IMR-90 (cell line): Measurements from ENCODE around the gene EPO. TPM values are rescaled to one million over a fixed set of nuclear protein-coding genes. Genes with fewer than 3 reads are reported as not detected.

Experiments used
- ATAC-seq: fragments of 200-7000 bp; cut with Tn5 transposase; 2 replicates; pipeline ENCODE4 v1.9.1; 2020; ENCODE audit warnings: low read depth, mild to moderate bottlenecking, moderate library complexity
- BruUV-seq: library from RNA; stranded (reverse); fragments of 400-500 nt; replicated peaks from 2 replicates; lab custom pipeline; 2021; lab: Mats Ljungman, UMichigan
- CTCF ChIA-PET: fragments of 300-600 bp; formaldehyde crosslinking; extraction: SDS; loops from one replicate; lab custom pipeline; 2021; ENCODE audit warnings: antibody characterized with exemption; lab: Yijun Ruan, JAX
- POLR2A ChIA-PET: fragments of 300-600 bp; sonication (Branson Sonifier 250); formaldehyde crosslinking; loops from one replicate; lab custom pipeline; 2022; ENCODE audit warnings: antibody characterized with exemption; ENCODE audit not compliant: unreplicated experiment; lab: Charles Lee
- DNase-seq: peaks from one replicate; pipeline ENCODE4 v3.0.0; 2013
- H2AFZ ChIP-seq: replicated peaks from 2 replicates; pipeline ENCODE3; 2013; ENCODE audit warnings: low read length, mild to moderate bottlenecking; ENCODE audit not compliant: poor library complexity
- H2AK5ac ChIP-seq: 2 replicates; pipeline ENCODE4 v1.6.1; 2013; ENCODE audit warnings: low read depth, low read length, inconsistent platforms
- H2AK9ac ChIP-seq: replicated peaks from 2 replicates; pipeline ENCODE3; 2013; ENCODE audit warnings: mild to moderate bottlenecking, low read depth, low read length, moderate library complexity; ENCODE audit not compliant: poor library complexity
- H2BK120ac ChIP-seq: 2 replicates; pipeline ENCODE4 v1.6.1; 2013; ENCODE audit warnings: low read depth, low read length, inconsistent platforms
- H2BK15ac ChIP-seq: 3 replicates; pipeline ENCODE4 v1.6.1; 2013; ENCODE audit warnings: low read depth, low read length, inconsistent platforms
- H2BK20ac ChIP-seq: 2 replicates; pipeline ENCODE4 v1.6.1; 2013; ENCODE audit warnings: low read depth, mild to moderate bottlenecking, inconsistent platforms, low read length, moderate library complexity
- H2BK5ac ChIP-seq: 2 replicates; pipeline ENCODE4 v1.6.1; 2013; ENCODE audit warnings: mild to moderate bottlenecking, low read depth, low read length, inconsistent platforms; ENCODE audit not compliant: poor library complexity, severe bottlenecking
- H3K14ac ChIP-seq: replicated peaks from 2 replicates; pipeline ENCODE4 v1.6.1; 2013; ENCODE audit warnings: low read depth, low read length, inconsistent platforms
- H3K18ac ChIP-seq: 2 replicates; pipeline ENCODE4 v1.6.1; 2013; ENCODE audit warnings: low read depth, low read length, control low read depth
- H3K23ac ChIP-seq: 2 replicates; pipeline ENCODE4 v1.6.1; 2013; ENCODE audit warnings: low read depth, low read length, inconsistent platforms
- H3K27ac ChIP-seq: 2 replicates; pipeline ENCODE4 v1.5.1; 2013; ENCODE audit warnings: mild to moderate bottlenecking, control low read depth, low read length; ENCODE audit not compliant: insufficient read depth
- H3K27me3 ChIP-seq: 2 replicates; pipeline ENCODE4 v1.6.1; 2013; ENCODE audit warnings: low read length; ENCODE audit not compliant: control insufficient read depth, insufficient read depth
- H3K36me3 ChIP-seq: 2 replicates; pipeline ENCODE4 v1.6.1; 2013; ENCODE audit warnings: low read length, mixed read lengths; ENCODE audit not compliant: control insufficient read depth, insufficient read depth
- H3K4ac ChIP-seq: 2 replicates; pipeline ENCODE4 v1.6.1; 2013; ENCODE audit warnings: low read depth, low read length, inconsistent platforms
- H3K4me1 ChIP-seq: 2 replicates; pipeline ENCODE4 v1.6.1; 2013; ENCODE audit warnings: low read length, mixed read lengths; ENCODE audit not compliant: control insufficient read depth, insufficient read depth
- H3K4me2 ChIP-seq: 2 replicates; pipeline ENCODE4 v1.6.1; 2013; ENCODE audit warnings: low read depth, mild to moderate bottlenecking, control low read depth, low read length, moderate library complexity
- H3K4me3 ChIP-seq: 2 replicates; pipeline ENCODE4 v1.5.1; 2013; ENCODE audit warnings: low read depth, mild to moderate bottlenecking, control low read depth, low read length, moderate library complexity; ENCODE audit not compliant: insufficient read depth
- H3K56ac ChIP-seq: 2 replicates; pipeline ENCODE4 v1.6.1; 2013; ENCODE audit warnings: low read length, inconsistent platforms; ENCODE audit not compliant: insufficient read depth; ENCODE audit errors: extremely low read depth
- H3K79me1 ChIP-seq, 2 experiments: 2 replicates each; pipeline ENCODE4 v1.6.1; 2013; ENCODE audit warnings: low read length in 2 of 2, inconsistent platforms in 1 of 2, low read depth in 1 of 2
- H3K9ac ChIP-seq: 2 replicates; pipeline ENCODE4 v1.6.1; 2013; ENCODE audit warnings: low read depth, low read length, control low read depth
- H3K9me1 ChIP-seq: 2 replicates; pipeline ENCODE4 v1.6.1; 2013; ENCODE audit warnings: low read length, inconsistent platforms; ENCODE audit not compliant: insufficient read depth
- H3K9me3 ChIP-seq: 2 replicates; pipeline ENCODE4 v1.6.1; 2013; ENCODE audit warnings: low read length; ENCODE audit not compliant: control insufficient read depth, insufficient read depth
- H4K20me1 ChIP-seq: 2 replicates; pipeline ENCODE4 v1.6.1; 2013; ENCODE audit warnings: low read length, inconsistent platforms; ENCODE audit not compliant: insufficient read depth
- H4K5ac ChIP-seq: 2 replicates; pipeline ENCODE4 v1.6.1; 2013; ENCODE audit warnings: mild to moderate bottlenecking, low read depth, low read length, control low read depth
- H4K8ac ChIP-seq, 2 experiments: 2 replicates each; pipeline ENCODE4 v1.6.1; 2013; ENCODE audit warnings: low read depth in 2 of 2, low read length in 2 of 2, control low read depth in 1 of 2, inconsistent platforms in 1 of 2
- H4K91ac ChIP-seq: 2 replicates; pipeline ENCODE4 v1.6.1; 2013; ENCODE audit warnings: low read depth, low read length, inconsistent platforms; ENCODE audit not compliant: insufficient read depth
- BHLHE40 ChIP-seq: fragments of 150-350 bp; IDR thresholded peaks from 2 replicates; pipeline ENCODE4 v1.6.1; 2016; ENCODE audit warnings: mild to moderate bottlenecking, low read depth, low read length
- MAFK ChIP-seq: IDR thresholded peaks from 2 replicates; pipeline ENCODE4 v1.6.1; 2012; ENCODE audit warnings: low read depth, low read length, improper control_type of control experiment
- MAZ ChIP-seq: IDR thresholded peaks from 2 replicates; pipeline ENCODE4 v1.6.1; 2012; ENCODE audit warnings: low read depth, mild to moderate bottlenecking, low read length, improper control_type of control experiment, moderate library complexity, borderline replicate concordance
- POLR2A ChIP-seq: IDR thresholded peaks from 2 replicates; pipeline ENCODE4 v1.6.1; 2012; ENCODE audit warnings: mild to moderate bottlenecking, low read depth, low read length
- RCOR1 ChIP-seq: IDR thresholded peaks from 2 replicates; pipeline ENCODE4 v1.6.1; 2012; ENCODE audit warnings: mild to moderate bottlenecking, low read length, improper control_type of control experiment; ENCODE audit not compliant: insufficient replicate concordance
- SMC3 ChIP-seq: fragments of 150-350 bp; IDR thresholded peaks from 2 replicates; pipeline ENCODE4 v1.6.1; 2016; ENCODE audit warnings: low read depth, mild to moderate bottlenecking, antibody characterized with exemption, low read length, moderate library complexity
- USF2 ChIP-seq: fragments of 150-350 bp; IDR thresholded peaks from 2 replicates; pipeline ENCODE4 v1.6.1; 2017; ENCODE audit warnings: mild to moderate bottlenecking, antibody characterized with exemption, low read length, low read depth
- WGBS, 2 experiments: methylation state at CpG; one replicate each; pipeline versions ENCODE4 v1.1.5 to v1.1.7; 2013; ENCODE audit warnings: missing lambda C conversion rate in 2 of 2; ENCODE audit not compliant: insufficient read length in 1 of 2; ENCODE audit errors: extremely low coverage in 2 of 2; 5-methylcytosine and 5-hydroxymethylcytosine counted together
- dilution Hi-C: fragments of 300-500 bp; cut with HindIII; formaldehyde crosslinking; loops from one replicate; pipeline ENCODE4 v1.14.3; 2018; ENCODE audit warnings: low sequenced_read_pairs; ENCODE audit not compliant: unreplicated experiment
- in situ Hi-C: fragments of 300-500 bp; cut with MboI; formaldehyde crosslinking; loops from 3 replicates; pipeline ENCODE4 v1.14.3; 2019; ENCODE audit warnings: low sequenced_read_pairs, inconsistent platforms, mixed read lengths
- intact Hi-C: fragments of 100-400 bp; cut with micrococcal nuclease; formaldehyde crosslinking; loops from 2 replicates; pipeline ENCODE4 v1.10.0; 2022
- polyA plus RNA-seq, 3 experiments: library from polyadenylated mRNA; depleted of rRNA; stranded (reverse); fragments of >200 nt; gene quantifications; 2 replicates each; pipeline ENCODE4 v1.2.3, GENCODE V29; 2012; ENCODE audit warnings: low replicate concordance in 1 of 3
- total RNA-seq: library from RNA; depleted of rRNA; stranded (reverse); fragments of >200 nt; gene quantifications from 2 replicates; pipeline ENCODE4 v1.2.3, GENCODE V29; 2012
- TF ChIP-seq, protein P1 (sequence below): fragments of 150-350 bp; IDR thresholded peaks from 2 replicates; pipeline ENCODE4 v1.6.1; 2016; ENCODE audit warnings: low read depth, mild to moderate bottlenecking, low read length, moderate library complexity, borderline replicate concordance
- TF ChIP-seq, protein P2 (sequence below): conservative IDR thresholded peaks from 2 replicates; pipeline ENCODE4 v1.5.1; 2012; ENCODE audit warnings: mild to moderate bottlenecking, low read depth, low read length, improper control_type of control experiment

EPO gene
- total and polyA plus RNA-seq, 2 of the 4 experiments (the other 2 are of a cell fraction): not detected

DNA sequence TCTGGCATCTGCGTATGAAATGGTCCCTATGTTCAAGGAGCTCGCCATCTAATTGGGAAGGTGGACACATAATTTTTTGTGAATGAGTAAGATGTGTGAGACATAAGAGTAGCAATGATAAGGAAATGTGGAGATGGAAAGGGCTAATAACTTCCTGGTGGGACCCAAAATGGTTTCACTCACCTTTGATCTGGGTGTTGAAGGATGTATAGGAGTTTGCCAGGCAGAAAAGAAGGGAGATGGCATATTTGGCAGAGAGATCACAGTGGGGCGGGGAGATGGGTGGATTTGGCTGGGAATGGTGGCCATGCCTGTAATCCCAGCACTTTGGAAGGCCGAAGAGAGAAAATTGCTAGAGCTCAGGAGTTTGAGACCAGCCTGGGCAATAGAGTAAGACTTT is 9.8 kb upstream of the EPO start:
- Histone ChIP-seq H3K9ac (no peak overlapping the region), H2BK20ac (no peak overlapping the region), H4K8ac (no peak overlapping the region), H3K18ac (no peak overlapping the region), H2AK5ac (no peak overlapping the region), H3K4ac (no peak overlapping the region), H3K4me3 (no peak overlapping the region), H2BK15ac (no peak overlapping the region), H2BK5ac (no peak overlapping the region), H3K4me2 (no peak overlapping the region), H3K36me3 (no peaks in the 10 kb centered on the region), H3K23ac (no peak overlapping the region), H4K20me1 (no peaks in the 10 kb centered on the region; the same call in 1 of the 2 replicates), H2AFZ (no peak overlapping the region), H3K9me3 (no peaks in the 10 kb centered on the region), H4K5ac (no peak overlapping the region), H2AK9ac (no peak overlapping the region), H3K9me1 (no peaks in the 10 kb centered on the region), H3K79me1 (peaks cover 13 to 23% of the 10 kb centered on the region in 2 experiments), H3K14ac (no peak overlapping the region), H3K27ac (no peak overlapping the region), H3K4me1 (peaks cover 3% of the 10 kb centered on the region; the same call in 1 of the 2 replicates), H3K27me3 (peaks cover 2% of the 10 kb centered on the region; the same call in 1 of the 2 replicates), H2BK120ac (no peak overlapping the region), H3K56ac (no peak overlapping the region), H4K91ac (no peak overlapping the region)
- in situ Hi-C loops: loop anchor here (25.0 kb wide), 1 partner anchor 352 kb away; no protein-coding TSS in a partner anchor
- POLR2A ChIA-PET: interaction anchor here (0.6 kb wide), 1 partner anchor 21 kb away, joined by 4 read pairs; no protein-coding TSS in a partner anchor
- CTCF ChIA-PET: no interaction called here
- TF ChIP-seq RCOR1: no peak
- TF ChIP-seq, protein P1, sequence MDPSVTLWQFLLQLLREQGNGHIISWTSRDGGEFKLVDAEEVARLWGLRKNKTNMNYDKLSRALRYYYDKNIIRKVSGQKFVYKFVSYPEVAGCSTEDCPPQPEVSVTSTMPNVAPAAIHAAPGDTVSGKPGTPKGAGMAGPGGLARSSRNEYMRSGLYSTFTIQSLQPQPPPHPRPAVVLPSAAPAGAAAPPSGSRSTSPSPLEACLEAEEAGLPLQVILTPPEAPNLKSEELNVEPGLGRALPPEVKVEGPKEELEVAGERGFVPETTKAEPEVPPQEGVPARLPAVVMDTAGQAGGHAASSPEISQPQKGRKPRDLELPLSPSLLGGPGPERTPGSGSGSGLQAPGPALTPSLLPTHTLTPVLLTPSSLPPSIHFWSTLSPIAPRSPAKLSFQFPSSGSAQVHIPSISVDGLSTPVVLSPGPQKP: no peak
- TF ChIP-seq, protein P2, sequence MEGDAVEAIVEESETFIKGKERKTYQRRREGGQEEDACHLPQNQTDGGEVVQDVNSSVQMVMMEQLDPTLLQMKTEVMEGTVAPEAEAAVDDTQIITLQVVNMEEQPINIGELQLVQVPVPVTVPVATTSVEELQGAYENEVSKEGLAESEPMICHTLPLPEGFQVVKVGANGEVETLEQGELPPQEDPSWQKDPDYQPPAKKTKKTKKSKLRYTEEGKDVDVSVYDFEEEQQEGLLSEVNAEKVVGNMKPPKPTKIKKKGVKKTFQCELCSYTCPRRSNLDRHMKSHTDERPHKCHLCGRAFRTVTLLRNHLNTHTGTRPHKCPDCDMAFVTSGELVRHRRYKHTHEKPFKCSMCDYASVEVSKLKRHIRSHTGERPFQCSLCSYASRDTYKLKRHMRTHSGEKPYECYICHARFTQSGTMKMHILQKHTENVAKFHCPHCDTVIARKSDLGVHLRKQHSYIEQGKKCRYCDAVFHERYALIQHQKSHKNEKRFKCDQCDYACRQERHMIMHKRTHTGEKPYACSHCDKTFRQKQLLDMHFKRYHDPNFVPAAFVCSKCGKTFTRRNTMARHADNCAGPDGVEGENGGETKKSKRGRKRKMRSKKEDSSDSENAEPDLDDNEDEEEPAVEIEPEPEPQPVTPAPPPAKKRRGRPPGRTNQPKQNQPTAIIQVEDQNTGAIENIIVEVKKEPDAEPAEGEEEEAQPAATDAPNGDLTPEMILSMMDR: no peak
- no peak for TF ChIP-seq BHLHE40
- no peak for TF ChIP-seq POLR2A
- TF ChIP-seq USF2: no peak
- TF ChIP-seq SMC3: no peak
- no peak for TF ChIP-seq MAFK
- TF ChIP-seq MAZ: no peak
- intact Hi-C loops: no loop called here
- DNase-seq (no peak), ATAC-seq (no peak)
- dilution Hi-C loops: no loop called here
- BruUV-seq: no TSS peak
- 85% methylated on average over 2 of the region's 4 CpGs; no CpG with 5 or more reads in 1 of the 2 experiments for WGBS, 2 experiments
